HCT116 (cell line): ENCODE results near the gene PRRT4. TPM values are rescaled to one million over a fixed set of nuclear protein-coding genes. Genes with fewer than 3 reads are reported as not detected.

Experiments used
- ATAC-seq: fragments of 200-7000 bp; cut with Tn5 transposase; 2 replicates; pipeline ENCODE4 v1.9.1; 2020; ENCODE audit warnings: mild to moderate bottlenecking, moderate library complexity
- BruUV-seq: library from RNA; stranded (reverse); fragments of 400-500 nt; replicated peaks from 2 replicates; lab custom pipeline; 2021; lab: Mats Ljungman, UMichigan
- CTCF ChIA-PET: fragments of 300-600 bp; sonication (Branson Sonifier 250); formaldehyde crosslinking; loops from one replicate; lab custom pipeline; 2021; ENCODE audit warnings: antibody characterized with exemption; lab: Charles Lee
- POLR2A ChIA-PET: fragments of 300-600, 350-600 bp; sonication (Branson Sonifier 250); formaldehyde crosslinking; loops from one replicate; lab custom pipeline; 2021; ENCODE audit warnings: antibody characterized with exemption; lab: Charles Lee
- RAD21 ChIA-PET, 2 experiments: fragments of 300-600 bp; sonication (Branson Sonifier 250); formaldehyde crosslinking; loops; one replicate each; lab custom pipeline; 2023; ENCODE audit warnings: low total read pairs in 2 of 2; ENCODE audit not compliant: uncharacterized antibody in 2 of 2, unreplicated experiment in 2 of 2, low non-redundant PET in 1 of 2; lab: Charles Lee
- DNase-seq: peaks from one replicate; pipeline ENCODE4 v3.0.0-alpha.2; 2010; ENCODE audit warnings: low read depth, low spot score
- H2AFZ ChIP-seq: fragments of 200-600 bp; shearing (Covaris generic), sonication (generic); 2 replicates; pipeline ENCODE4 v1.6.1; 2017; ENCODE audit warnings: low read depth, mixed run types, mixed read lengths, antibody characterized with exemption, low read length; ENCODE audit not compliant: poor library complexity, severe bottlenecking
- H3K27ac ChIP-seq: 2 replicates; pipeline ENCODE4 v1.5.1; 2012; ENCODE audit warnings: low read depth, low read length
- H3K27me3 ChIP-seq: fragments of 200-600 bp; sonication (generic); 2 replicates; pipeline ENCODE4 v1.6.1; 2016; ENCODE audit warnings: mixed run types, low read length, mixed read lengths; ENCODE audit not compliant: insufficient read depth
- H3K36me3 ChIP-seq, 2 experiments: fragments of 200-500 bp in 1 of 2; fragments of 200-600 bp in 1 of 2; sonication (Bioruptor generic) in 1 of 2; sonication (generic) in 1 of 2; 2 replicates each; pipeline versions ENCODE4 v1.5.1 to v1.6.1; 2014 to 2016; ENCODE audit warnings: low read length in 2 of 2, inconsistent platforms in 1 of 2, mixed read lengths in 1 of 2, mixed run types in 1 of 2; ENCODE audit not compliant: insufficient read depth in 2 of 2, control insufficient read depth in 1 of 2
- H3K4me1 ChIP-seq, 2 experiments: fragments of 200-600 bp in 1 of 2; sonication (generic) in 1 of 2; 2 replicates each; pipeline versions ENCODE4 v1.5.1 to v1.6.1; 2012 to 2017; ENCODE audit warnings: low read length in 2 of 2, inconsistent platforms in 1 of 2, mild to moderate bottlenecking in 1 of 2, mixed read lengths in 1 of 2, mixed run types in 1 of 2, moderate library complexity in 1 of 2; ENCODE audit not compliant: insufficient read depth in 2 of 2, control insufficient read depth in 1 of 2
- H3K4me2 ChIP-seq: fragments of 200-600 bp; sonication (generic); 2 replicates; pipeline ENCODE4 v1.6.1; 2017; ENCODE audit warnings: mixed run types, low read length, mixed read lengths
- H3K4me3 ChIP-seq, 2 experiments: fragments of 200-600 bp in 1 of 2; sonication (generic) in 1 of 2; replicated peaks in 1 of 2; 2 replicates each; pipeline ENCODE4 v1.5.1; 2011 to 2016; ENCODE audit warnings: low read length in 2 of 2, control low read depth in 1 of 2, low read depth in 1 of 2, mild to moderate bottlenecking in 1 of 2, mixed read lengths in 1 of 2, mixed run types in 1 of 2
- H3K79me2 ChIP-seq: fragments of 200-600 bp; sonication (generic); 2 replicates; pipeline ENCODE4 v1.6.1; 2017; ENCODE audit warnings: mild to moderate bottlenecking, mixed run types, low read length, moderate library complexity, mixed read lengths; ENCODE audit not compliant: insufficient read depth
- H3K9ac ChIP-seq: fragments of 200-600 bp; sonication (generic); 2 replicates; pipeline ENCODE4 v1.6.1; 2016; ENCODE audit warnings: low read length, mixed read lengths
- H3K9me2 ChIP-seq: fragments of 200-600 bp; sonication (generic), shearing (Covaris generic); 2 replicates; pipeline ENCODE4 v1.6.1; 2017; ENCODE audit warnings: mixed run types, mild to moderate bottlenecking, moderate library complexity; ENCODE audit not compliant: insufficient read depth
- H3K9me3 ChIP-seq, 2 experiments: fragments of 200-500 bp in 1 of 2; fragments of 200-600 bp in 1 of 2; sonication (Bioruptor generic) in 1 of 2; sonication (generic) in 1 of 2; 2 replicates each; pipeline ENCODE4 v1.6.1; 2014 to 2017; ENCODE audit warnings: low read length in 2 of 2, mixed read lengths in 2 of 2, inconsistent platforms in 1 of 2, low read depth in 1 of 2, mild to moderate bottlenecking in 1 of 2, mixed run types in 1 of 2, moderate library complexity in 1 of 2; ENCODE audit not compliant: control insufficient read depth in 1 of 2, insufficient read depth in 1 of 2
- H4K20me1 ChIP-seq: fragments of 200-600 bp; sonication (generic), shearing (Covaris generic); 2 replicates; pipeline ENCODE4 v1.6.1; 2017; ENCODE audit warnings: mixed run types, mild to moderate bottlenecking, moderate library complexity; ENCODE audit not compliant: insufficient read depth
- POLR2A ChIP-seq: IDR thresholded peaks from 2 replicates; pipeline ENCODE4 v1.7.0; 2011; ENCODE audit warnings: borderline replicate concordance; ENCODE audit not compliant: insufficient read depth, insufficient read length; ENCODE audit errors: extremely low read depth
- POLR2AphosphoS5 ChIP-seq: IDR thresholded peaks from 2 replicates; pipeline ENCODE4 v1.6.1; 2011; ENCODE audit warnings: mild to moderate bottlenecking, low read depth, low read length, moderate library complexity
- SP1 ChIP-seq: IDR thresholded peaks from 2 replicates; pipeline ENCODE4 v1.6.1; 2012; ENCODE audit warnings: low read depth
- ZFX ChIP-seq: fragments of 450-650 bp; IDR thresholded peaks from 2 replicates; pipeline ENCODE4 v1.6.1; 2017
- intact Hi-C: fragments of 100-400 bp; cut with micrococcal nuclease; formaldehyde crosslinking; loops from 2 replicates; pipeline ENCODE4 v1.10.0; 2022
- total RNA-seq: library from RNA; stranded (reverse); gene quantifications from one replicate; pipeline ENCODE4 v1.2.1, GENCODE V29; 2021; ENCODE audit not compliant: unreplicated experiment
- TF ChIP-seq, protein P1 (sequence below): IDR thresholded peaks from 2 replicates; pipeline ENCODE4 v1.6.1; 2012; ENCODE audit warnings: low read depth

Gene PRRT4
- total RNA-seq, 1 experiment from 2014 or later, result 4.0 TPM

DNA sequence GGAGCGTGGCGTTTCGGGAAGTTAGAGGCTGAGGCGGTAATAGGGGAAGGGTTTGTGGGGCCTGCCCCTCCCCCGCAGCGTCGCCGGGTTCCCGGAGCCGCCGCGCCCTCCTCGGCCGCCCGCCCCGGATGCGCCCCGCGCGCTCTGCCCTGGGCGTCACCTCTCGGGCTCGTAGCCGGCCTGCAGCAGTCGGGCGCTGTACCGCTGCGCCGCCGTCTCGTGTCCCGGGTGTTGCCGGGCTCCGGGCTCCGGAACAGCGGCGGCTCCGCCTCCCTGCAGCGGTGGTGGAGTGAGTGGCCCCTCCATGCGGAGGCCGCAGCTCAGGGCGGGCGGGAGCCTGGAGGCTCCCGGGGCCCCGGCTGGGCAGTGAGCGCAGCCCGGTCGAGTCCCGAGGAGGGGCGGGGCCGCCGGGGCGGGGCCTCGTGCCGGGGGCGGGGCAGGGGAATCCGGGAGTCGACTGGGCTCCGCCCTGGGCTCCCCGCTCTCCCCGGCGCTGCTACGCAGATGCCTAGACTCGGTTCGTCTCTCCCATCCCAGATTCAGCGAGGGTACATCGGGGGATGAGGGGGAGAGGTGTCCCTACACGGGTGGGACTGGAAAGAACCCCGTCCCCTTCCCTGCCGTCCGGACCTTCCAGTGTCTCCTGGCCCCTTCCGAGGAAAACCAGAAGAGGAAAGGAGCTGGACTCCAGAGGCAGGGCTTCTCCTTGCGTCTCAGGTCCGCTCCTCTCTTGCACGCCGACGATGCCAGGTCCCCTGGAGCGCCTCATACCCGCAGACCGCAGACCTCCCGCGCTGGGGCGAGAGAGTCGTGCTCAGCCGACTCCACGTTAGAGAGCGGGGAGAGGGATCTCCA, 48.3 kb upstream of the PRRT4 start, which contains the start of gene IMPDH1:
Gene IMPDH1, minus strand, starts transcription at position 387 of the 855 bp plus-strand sequence. Its CDS starts 81 bp downstream, at position 306.
- H3K9me2 ChIP-seq, result no peaks in the 10 kb centered on the region
- ChIA-PET RAD21 (no interaction called here), CTCF (interaction anchor here (1.0 to 5.6 kb wide), 7 partner anchors 10 to 62 kb away, joined by 3 to 37 read pairs (median 8); no protein-coding TSS in a partner anchor), POLR2A (interaction anchor here (1.0 kb wide), 1 partner anchor 9 kb away, joined by 4 read pairs; no protein-coding TSS in a partner anchor)
- H3K36me3 ChIP-seq, result no peaks in the 10 kb centered on the region
- H4K20me1 ChIP-seq, result no peaks in the 10 kb centered on the region
- H3K4me3 ChIP-seq, result peak within 1 kb of the TSS; percentile 65 to 70
- H2AFZ ChIP-seq, result peak within 1 kb of the TSS; percentile 98
- peak within 1 kb of the TSS; percentile 75 for H3K27ac ChIP-seq
- H3K27me3 ChIP-seq, result no peaks in the 10 kb centered on the region
- intact Hi-C loops, result no loop called here
- DNase-seq (peak; percentile 48), ATAC-seq (peak; percentile 84)
- peak within 1 kb of the TSS; percentile 100 for H3K4me2 ChIP-seq
- peaks cover 24 to 47% of the 10 kb centered on the region in 2 experiments for H3K4me1 ChIP-seq
- BruUV-seq, result no TSS peak
- peak within 1 kb of the TSS; percentile 70 for H3K9ac ChIP-seq
- H3K9me3 ChIP-seq, result no peaks in the 10 kb centered on the region
- peaks cover 6% of the 10 kb centered on the region for H3K79me2 ChIP-seq
- TF ChIP-seq POLR2AphosphoS5, result peak; percentile 92
- TF ChIP-seq ZFX, result peak; percentile 78; the same call in 1 of the 2 replicates
- peak; percentile 80 for TF ChIP-seq POLR2A
- no peak for TF ChIP-seq SP1
- TF ChIP-seq, protein P1, sequence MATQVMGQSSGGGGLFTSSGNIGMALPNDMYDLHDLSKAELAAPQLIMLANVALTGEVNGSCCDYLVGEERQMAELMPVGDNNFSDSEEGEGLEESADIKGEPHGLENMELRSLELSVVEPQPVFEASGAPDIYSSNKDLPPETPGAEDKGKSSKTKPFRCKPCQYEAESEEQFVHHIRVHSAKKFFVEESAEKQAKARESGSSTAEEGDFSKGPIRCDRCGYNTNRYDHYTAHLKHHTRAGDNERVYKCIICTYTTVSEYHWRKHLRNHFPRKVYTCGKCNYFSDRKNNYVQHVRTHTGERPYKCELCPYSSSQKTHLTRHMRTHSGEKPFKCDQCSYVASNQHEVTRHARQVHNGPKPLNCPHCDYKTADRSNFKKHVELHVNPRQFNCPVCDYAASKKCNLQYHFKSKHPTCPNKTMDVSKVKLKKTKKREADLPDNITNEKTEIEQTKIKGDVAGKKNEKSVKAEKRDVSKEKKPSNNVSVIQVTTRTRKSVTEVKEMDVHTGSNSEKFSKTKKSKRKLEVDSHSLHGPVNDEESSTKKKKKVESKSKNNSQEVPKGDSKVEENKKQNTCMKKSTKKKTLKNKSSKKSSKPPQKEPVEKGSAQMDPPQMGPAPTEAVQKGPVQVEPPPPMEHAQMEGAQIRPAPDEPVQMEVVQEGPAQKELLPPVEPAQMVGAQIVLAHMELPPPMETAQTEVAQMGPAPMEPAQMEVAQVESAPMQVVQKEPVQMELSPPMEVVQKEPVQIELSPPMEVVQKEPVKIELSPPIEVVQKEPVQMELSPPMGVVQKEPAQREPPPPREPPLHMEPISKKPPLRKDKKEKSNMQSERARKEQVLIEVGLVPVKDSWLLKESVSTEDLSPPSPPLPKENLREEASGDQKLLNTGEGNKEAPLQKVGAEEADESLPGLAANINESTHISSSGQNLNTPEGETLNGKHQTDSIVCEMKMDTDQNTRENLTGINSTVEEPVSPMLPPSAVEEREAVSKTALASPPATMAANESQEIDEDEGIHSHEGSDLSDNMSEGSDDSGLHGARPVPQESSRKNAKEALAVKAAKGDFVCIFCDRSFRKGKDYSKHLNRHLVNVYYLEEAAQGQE, result no peak
